ACHN (cell line): Measurements from ENCODE around the gene SLC27A1.

Experiments
- DNase-seq: peaks from one replicate; pipeline ENCODE4 v3.0.0-alpha.2; 2015
- in situ Hi-C: cut with HindIII; loops from 2 replicates; pipeline ENCODE4 v1.10.0; 2017; ENCODE audit warnings: low sequenced_read_pairs, low pct_ligation_motif_present, low pct_unique_long_range_greater_than_20kb

Gene SLC27A1

GRCh38 chr19:17526922-17527321 lies 56.6 kb downstream of the SLC27A1 start:
- in situ Hi-C loops, result no loop called here
- DNase-seq, result no peak

- in situ Hi-C loops, result no loop called here
- no peak for DNase-seq
These were observed 57.0 kb downstream of the SLC27A1 start for GRCh38 chr19:17527326-17527725.

DNA sequence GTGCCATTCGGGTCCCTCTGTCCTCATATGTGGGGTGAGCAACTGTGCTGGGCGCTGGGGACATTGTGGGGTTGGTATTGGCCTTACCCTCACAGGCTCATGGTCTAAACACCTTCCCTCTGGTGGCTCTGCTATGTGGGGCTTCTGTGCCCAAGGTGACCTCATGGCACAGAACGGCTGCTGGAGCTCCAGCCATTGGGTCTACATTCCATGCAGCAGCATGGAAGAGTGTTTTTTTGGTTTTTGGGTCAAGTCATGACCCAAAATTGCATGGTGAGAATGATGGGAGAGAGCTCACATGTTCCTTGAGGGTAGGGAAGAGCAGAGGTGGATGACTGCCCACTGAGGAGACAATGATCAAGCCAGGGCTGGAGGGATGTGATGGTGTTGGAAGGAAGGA lies 58.3 kb downstream of the SLC27A1 start:
- no peak for DNase-seq
- in situ Hi-C loops, result no loop called here

DNA sequence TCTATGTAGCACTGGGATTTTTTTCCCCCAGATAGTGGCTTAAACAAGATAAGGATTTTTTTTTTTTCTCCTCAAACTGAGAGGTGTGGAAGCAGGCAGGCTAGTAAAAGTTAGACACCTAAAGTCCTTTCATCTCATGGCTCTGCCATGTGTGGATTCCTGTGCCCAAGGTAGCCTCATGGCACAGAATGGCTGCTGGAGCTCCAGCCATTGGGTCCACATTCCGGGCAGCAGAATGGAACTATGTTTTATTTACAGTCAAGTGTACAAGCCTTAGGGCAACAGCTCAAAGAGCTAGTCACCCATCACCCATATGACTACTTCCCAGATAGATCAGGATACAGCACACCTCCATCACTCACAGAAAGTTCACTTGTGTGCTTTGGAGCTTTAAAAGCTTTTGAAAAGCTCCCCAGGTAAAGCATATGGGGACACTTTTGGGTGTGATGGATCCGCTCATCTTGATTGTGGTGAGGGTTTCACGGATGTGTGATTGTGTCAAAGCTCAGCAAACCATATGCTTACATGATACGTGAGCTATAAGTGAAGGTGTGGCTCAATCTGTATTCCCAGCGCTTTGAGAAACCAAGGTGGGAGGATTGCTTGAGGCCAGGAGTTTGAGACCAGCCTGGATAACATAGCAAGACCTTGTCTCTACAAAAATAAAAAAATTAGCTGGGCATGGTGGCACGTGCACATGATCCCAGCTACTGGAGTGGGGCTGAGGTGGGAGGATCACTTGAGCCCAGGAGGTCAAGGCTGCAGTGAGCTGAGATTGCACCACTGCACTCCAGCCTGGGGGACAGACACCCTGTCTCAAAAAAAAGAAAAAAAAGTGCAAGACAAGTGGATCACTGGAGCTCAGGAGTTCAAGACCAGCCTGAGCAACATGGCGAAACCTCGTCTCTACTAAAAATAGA lies 59.2 kb downstream of the SLC27A1 start:
- no peak for DNase-seq
- in situ Hi-C loops, result no loop called here

DNA sequence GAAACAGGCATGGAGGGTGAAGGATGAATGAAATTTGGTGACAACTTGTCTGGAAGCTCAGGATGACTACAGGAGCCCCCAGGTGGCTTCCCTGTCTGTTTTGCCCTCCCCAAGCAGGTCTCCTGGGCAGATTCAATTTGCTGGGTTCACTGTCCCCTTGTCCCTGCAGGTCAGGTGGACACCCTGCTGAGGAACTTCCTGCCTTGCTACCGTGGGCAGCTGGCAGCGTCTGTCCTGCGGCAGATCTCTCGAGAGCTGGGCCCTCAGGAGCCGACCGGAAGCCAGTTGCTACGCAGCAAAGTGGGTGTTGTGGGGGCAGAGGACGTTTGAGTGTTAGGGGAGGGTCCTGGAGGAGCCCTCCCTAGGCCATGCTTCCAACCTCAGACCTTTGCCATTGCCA lies 60.3 kb downstream of the SLC27A1 start:
- DNase-seq, result no peak
- in situ Hi-C loops, result no loop called here

- in situ Hi-C loops, result no loop called here
- DNase-seq, result no peak
These were observed 61.8 kb downstream of the SLC27A1 start for GRCh38 chr19:17532116-17532515.

DNA sequence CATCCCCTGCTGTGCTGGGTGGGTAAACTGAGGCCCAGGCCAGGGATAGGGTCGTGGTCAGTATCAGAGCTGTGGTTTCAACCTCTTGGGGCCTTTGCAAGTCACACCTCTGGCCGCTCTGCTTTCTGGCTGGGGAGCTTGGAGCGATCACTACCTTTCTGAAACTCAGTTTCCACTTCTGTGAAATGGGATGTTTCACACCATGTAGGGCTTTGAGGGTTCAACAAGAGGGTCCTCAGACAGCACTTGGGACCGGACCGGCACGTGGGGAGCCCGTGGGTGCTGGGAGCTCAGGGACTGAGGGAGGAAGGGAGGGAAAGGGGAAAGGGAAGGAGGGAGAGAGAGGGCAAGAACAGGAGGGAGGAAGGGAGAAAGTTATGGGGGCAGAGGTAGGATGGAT lies 62.2 kb downstream of the SLC27A1 start:
- no peak for DNase-seq
- in situ Hi-C loops, result no loop called here

DNA sequence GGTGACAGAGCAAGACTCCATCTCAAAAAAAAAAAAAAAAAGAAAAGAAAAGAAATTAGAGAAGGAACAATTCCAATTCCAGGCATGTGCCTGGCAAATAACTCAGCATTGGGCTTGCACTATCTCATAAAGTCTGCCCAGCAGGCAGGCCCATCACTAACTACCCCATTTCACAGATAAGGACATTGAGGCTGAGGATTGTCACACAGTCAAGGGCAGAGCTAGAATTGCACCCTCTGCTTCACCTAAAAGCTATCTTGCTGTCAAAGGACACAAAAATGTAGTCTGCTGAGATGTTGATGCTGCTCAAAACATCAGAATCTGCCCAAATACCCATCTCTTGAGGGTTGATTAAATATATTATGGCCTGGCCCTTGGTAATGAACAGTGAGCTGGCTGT lies 64.4 kb downstream of the SLC27A1 start:
- DNase-seq, result no peak
- in situ Hi-C loops, result no loop called here

- in situ Hi-C loops, result no loop called here
- DNase-seq, result no peak
These were observed 66.6 kb downstream of the SLC27A1 start for GRCh38 chr19:17536955-17537354.

- in situ Hi-C loops, result no loop called here
- no peak for DNase-seq
These were observed 68.4 kb downstream of the SLC27A1 start for GRCh38 chr19:17538684-17539237.

DNA sequence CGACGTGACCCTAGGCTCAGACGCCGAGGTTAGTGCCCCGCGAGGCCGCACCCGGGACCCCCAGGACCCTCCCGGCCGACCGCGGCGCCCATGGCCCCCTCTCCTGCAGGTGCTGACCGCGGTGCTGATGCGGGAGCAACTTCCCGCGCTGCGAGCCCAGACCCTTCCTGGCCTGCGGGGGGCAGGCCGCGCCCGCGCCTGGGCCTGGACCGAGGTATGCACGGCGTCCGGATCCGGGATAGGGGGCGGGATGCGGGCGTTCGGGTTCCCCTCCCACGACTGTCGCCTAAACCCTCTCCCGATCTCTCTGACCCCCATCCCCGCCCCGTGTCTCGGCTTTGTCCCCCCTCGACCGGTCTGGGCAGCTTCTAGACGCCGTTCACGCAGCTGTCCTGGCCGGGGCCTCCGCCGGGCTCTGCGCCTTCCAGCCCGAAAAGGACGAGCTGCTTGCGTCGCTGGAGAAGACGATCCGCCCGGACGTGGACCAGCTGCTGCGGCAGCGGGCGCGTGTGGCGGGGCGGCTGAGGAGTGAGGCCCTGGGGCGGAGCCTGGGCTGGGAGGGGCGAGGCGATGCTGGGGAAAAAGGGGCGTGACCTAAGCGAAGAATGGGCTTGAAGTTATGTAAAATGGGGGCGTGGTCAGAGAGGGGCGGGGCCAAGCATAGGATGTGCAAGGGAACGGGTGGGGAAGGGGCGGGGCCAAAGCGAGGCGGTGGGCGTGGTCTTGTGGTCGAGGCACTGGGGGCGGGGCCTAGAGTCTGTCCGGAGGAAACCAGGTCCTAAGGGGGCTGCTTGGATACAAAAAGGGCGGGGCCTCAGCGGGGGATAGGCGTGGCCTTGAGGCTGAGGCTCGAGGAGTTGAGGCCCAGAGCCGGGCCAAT lies 69.2 kb downstream of the SLC27A1 start:
- DNase-seq, result peak; percentile 79
- in situ Hi-C loops, result no loop called here

GRCh38 chr19:17540174-17540573 lies 69.8 kb downstream of the SLC27A1 start:
- in situ Hi-C loops, result no loop called here
- DNase-seq, result no peak

DNA sequence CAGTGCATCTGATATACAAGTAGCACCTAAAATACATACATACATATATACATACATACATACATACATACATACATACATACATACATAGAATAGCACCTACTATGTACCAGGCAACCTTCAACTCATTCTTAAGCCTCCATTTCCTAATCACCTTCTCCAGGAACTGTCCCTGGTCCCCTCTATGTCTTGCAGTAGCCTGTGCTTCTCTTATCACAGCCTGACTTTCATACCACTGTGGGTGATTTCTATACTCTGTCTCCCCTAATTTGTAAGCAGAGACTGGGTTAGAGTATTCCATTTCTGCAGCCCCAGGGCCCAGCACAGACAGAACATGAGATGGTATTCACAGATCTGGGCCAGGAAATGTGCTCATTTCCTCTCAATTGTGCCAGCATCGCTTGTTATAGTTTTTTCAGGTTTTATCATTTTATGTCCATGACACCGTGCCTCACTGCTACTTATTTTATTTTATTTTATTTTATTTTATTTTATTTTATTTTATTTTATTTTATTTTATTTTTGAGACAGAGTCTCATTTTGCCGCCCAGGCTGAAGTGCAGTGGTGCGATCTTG lies 70.9 kb downstream of the SLC27A1 start:
- in situ Hi-C loops, result no loop called here
- no peak for DNase-seq

GRCh38 chr19:17542042-17542441 lies 71.7 kb downstream of the SLC27A1 start:
- in situ Hi-C loops, result no loop called here
- DNase-seq, result no peak

GRCh38 chr19:17542793-17543582 lies 72.7 kb downstream of the SLC27A1 start:
- in situ Hi-C loops, result no loop called here
- DNase-seq, result no peak

DNA sequence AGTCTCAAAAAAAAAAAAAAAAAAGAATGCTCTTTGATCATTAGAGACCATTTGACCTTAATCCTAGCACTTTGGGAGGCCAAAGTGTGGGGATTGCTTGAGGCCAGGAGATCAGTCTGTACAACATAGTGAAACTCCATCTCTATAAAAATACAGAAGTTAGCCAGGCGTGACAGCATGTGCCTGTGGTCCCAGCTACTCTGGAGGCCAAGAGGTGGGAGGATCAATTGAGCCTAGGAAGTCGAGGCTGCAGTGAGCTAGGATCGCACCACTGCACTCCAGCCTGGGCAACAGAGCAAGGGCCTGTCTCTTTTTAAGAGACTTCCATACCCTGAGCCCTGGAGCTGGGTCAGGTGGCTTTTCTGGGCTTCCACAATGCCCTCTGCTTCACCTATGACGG lies 73.7 kb downstream of the SLC27A1 start:
- no peak for DNase-seq
- in situ Hi-C loops, result no loop called here

GRCh38 chr19:17544418-17544817 lies 74.1 kb downstream of the SLC27A1 start:
- in situ Hi-C loops, result no loop called here

DNA sequence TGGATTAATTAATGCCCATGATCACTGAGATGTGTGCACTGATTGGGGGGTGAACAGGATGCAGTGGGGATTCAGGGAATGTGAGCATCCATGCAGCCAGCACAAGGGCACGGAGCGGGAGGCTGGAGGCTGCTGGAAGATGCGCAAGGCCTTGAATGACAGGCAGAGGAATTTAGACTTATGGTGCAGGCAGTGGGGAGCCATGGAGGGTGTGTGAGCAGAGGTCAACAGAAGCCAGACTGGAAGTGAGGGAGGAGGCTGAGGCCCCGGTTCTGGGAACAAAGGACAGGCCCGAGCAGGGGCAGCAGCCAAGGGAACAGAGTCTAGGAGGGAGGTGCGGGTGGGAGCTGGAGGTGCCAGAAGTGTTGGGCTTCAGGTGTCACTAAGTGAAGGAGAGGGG lies 77.8 kb downstream of the SLC27A1 start:
- in situ Hi-C loops, result no loop called here
- no peak for DNase-seq

More at GRCh38 chr19:17544418-17544817, 74.1 kb downstream of the SLC27A1 start:
- DNase-seq, result no peak
